ENCODE measurements around the gene KLF3. TPM values are rescaled to one million over a fixed set of nuclear protein-coding genes. Genes with fewer than 3 reads are reported as not detected.
A peak's percentile ranks its signal among the peaks of the same experiment; 100 is the strongest.

Gene KLF3
- total and polyA plus RNA-seq, 4 donors, result 29.3 to 39.8 (median 29.9) TPM

GRCh38 chr4:38647101-38647819 lies 16.7 kb upstream of the KLF3 start:
- no peak for DNase-seq (ENCODE audit: low read depth in 4 of 6, low spot score in 6 of 6)
- no peaks in the 10 kb centered on the region for H3K27me3 ChIP-seq (ENCODE audit: control insufficient read depth, insufficient read depth, low read length)
- no peak overlapping the region for H3K4me3 ChIP-seq (ENCODE audit: low read depth, low read length)
- WGBS (ENCODE audit: insufficient coverage), result no CpG with 5 or more reads among the region's 2 CpGs
- no peaks in the 10 kb centered on the region for H3K9me3 ChIP-seq (ENCODE audit: control insufficient read depth, insufficient read depth, low read length)
- no peak overlapping the region for H3K27ac ChIP-seq (ENCODE audit: low read depth, low read length)
- no peaks in the 10 kb centered on the region for H3K36me3 ChIP-seq (ENCODE audit: control insufficient read depth, insufficient read depth, low read length)
- H3K4me1 ChIP-seq (ENCODE audit: control insufficient read depth, insufficient read depth, low read length), result no peaks in the 10 kb centered on the region

- no peak for DNase-seq (ENCODE audit: low read depth in 4 of 6, low spot score in 6 of 6)
- H3K27me3 ChIP-seq (ENCODE audit: control insufficient read depth, insufficient read depth, low read length), result no peaks in the 10 kb centered on the region
- WGBS (ENCODE audit: insufficient coverage), result 100% methylated on average over 3 of the region's 9 CpGs
- no peaks in the 10 kb centered on the region for H3K36me3 ChIP-seq (ENCODE audit: control insufficient read depth, insufficient read depth, low read length)
- H3K9me3 ChIP-seq (ENCODE audit: control insufficient read depth, insufficient read depth, low read length), result no peaks in the 10 kb centered on the region
- no peak overlapping the region for H3K27ac ChIP-seq (ENCODE audit: low read depth, low read length)
- no peak overlapping the region for H3K4me3 ChIP-seq (ENCODE audit: low read depth, low read length)
- no peaks in the 10 kb centered on the region for H3K4me1 ChIP-seq (ENCODE audit: control insufficient read depth, insufficient read depth, low read length)
Observed at GRCh38 chr4:38650133-38650532, 13.9 kb upstream of the KLF3 start.

GRCh38 chr4:38654273-38654672 lies 9.7 kb upstream of the KLF3 start:
- no peak overlapping the region for H3K4me3 ChIP-seq (ENCODE audit: low read depth, low read length)
- no peaks in the 10 kb centered on the region for H3K27me3 ChIP-seq (ENCODE audit: control insufficient read depth, insufficient read depth, low read length)
- H3K36me3 ChIP-seq (ENCODE audit: control insufficient read depth, insufficient read depth, low read length), result no peaks in the 10 kb centered on the region
- no peak overlapping the region for H3K27ac ChIP-seq (ENCODE audit: low read depth, low read length)
- 100% methylated on average over 1 of the region's 8 CpGs for WGBS (ENCODE audit: insufficient coverage)
- no peaks in the 10 kb centered on the region for H3K9me3 ChIP-seq (ENCODE audit: control insufficient read depth, insufficient read depth, low read length)
- H3K4me1 ChIP-seq (ENCODE audit: control insufficient read depth, insufficient read depth, low read length), result no peaks in the 10 kb centered on the region
- no peak for DNase-seq (ENCODE audit: low read depth in 4 of 6, low spot score in 6 of 6)

GRCh38 chr4:38656111-38656510 lies 7.9 kb upstream of the KLF3 start:
- H3K27ac ChIP-seq (ENCODE audit: low read depth, low read length), result no peak overlapping the region
- H3K36me3 ChIP-seq (ENCODE audit: control insufficient read depth, insufficient read depth, low read length), result no peaks in the 10 kb centered on the region

GRCh38 chr4:38659346-38659745 lies 4.7 kb upstream of the KLF3 start:
- H3K4me1 ChIP-seq (ENCODE audit: control insufficient read depth, insufficient read depth, low read length), result peaks cover 8% of the 10 kb centered on the region
- no peak for DNase-seq (ENCODE audit: low read depth in 4 of 6, low spot score in 6 of 6)
- H3K36me3 ChIP-seq (ENCODE audit: control insufficient read depth, insufficient read depth, low read length), result no peaks in the 10 kb centered on the region
- H3K27me3 ChIP-seq (ENCODE audit: control insufficient read depth, insufficient read depth, low read length), result no peaks in the 10 kb centered on the region
- H3K9me3 ChIP-seq (ENCODE audit: control insufficient read depth, insufficient read depth, low read length), result no peaks in the 10 kb centered on the region
- H3K27ac ChIP-seq (ENCODE audit: low read depth, low read length), result no peak overlapping the region
- WGBS (ENCODE audit: insufficient coverage), result 83% methylated on average over 2 of the region's 3 CpGs
- H3K4me3 ChIP-seq (ENCODE audit: low read depth, low read length), result no peak overlapping the region

More at GRCh38 chr4:38656111-38656510, 7.9 kb upstream of the KLF3 start:
- H3K27me3 ChIP-seq (ENCODE audit: control insufficient read depth, insufficient read depth, low read length), result no peaks in the 10 kb centered on the region
- no peaks in the 10 kb centered on the region for H3K4me1 ChIP-seq (ENCODE audit: control insufficient read depth, insufficient read depth, low read length)
- no peak overlapping the region for H3K4me3 ChIP-seq (ENCODE audit: low read depth, low read length)
- WGBS (ENCODE audit: insufficient coverage), result 50% methylated on average over 1 of the region's 2 CpGs
- no peaks in the 10 kb centered on the region for H3K9me3 ChIP-seq (ENCODE audit: control insufficient read depth, insufficient read depth, low read length)
- no peak for DNase-seq (ENCODE audit: low read depth in 4 of 6, low spot score in 6 of 6)

- H3K27me3 ChIP-seq (ENCODE audit: control insufficient read depth, insufficient read depth, low read length), result no peaks in the 10 kb centered on the region
- H3K27ac ChIP-seq (ENCODE audit: low read depth, low read length), result no peak overlapping the region
- H3K9me3 ChIP-seq (ENCODE audit: control insufficient read depth, insufficient read depth, low read length), result no peaks in the 10 kb centered on the region
- WGBS (ENCODE audit: insufficient coverage), result 100% methylated on average over 2 of the region's 4 CpGs
- peaks cover 12% of the 10 kb centered on the region for H3K4me1 ChIP-seq (ENCODE audit: control insufficient read depth, insufficient read depth, low read length)
- H3K4me3 ChIP-seq (ENCODE audit: low read depth, low read length), result no peak overlapping the region
- no peak for DNase-seq (ENCODE audit: low read depth in 4 of 6, low spot score in 6 of 6)
- H3K36me3 ChIP-seq (ENCODE audit: control insufficient read depth, insufficient read depth, low read length), result no peaks in the 10 kb centered on the region
Observed at GRCh38 chr4:38660838-38661237, 3.2 kb upstream of the KLF3 start.

- Histone ChIP-seq H3K36me3 (ENCODE audit: control insufficient read depth, insufficient read depth, low read length) (no peaks in the 10 kb centered on the region), H3K9me3 (ENCODE audit: control insufficient read depth, insufficient read depth, low read length) (no peaks in the 10 kb centered on the region), H3K4me3 (ENCODE audit: low read depth, low read length) (no peak overlapping the region), H3K27me3 (ENCODE audit: control insufficient read depth, insufficient read depth, low read length) (no peaks in the 10 kb centered on the region), H3K4me1 (ENCODE audit: control insufficient read depth, insufficient read depth, low read length) (peaks cover 12% of the 10 kb centered on the region), H3K27ac (ENCODE audit: low read depth, low read length) (no peak overlapping the region)
- no CpG with 5 or more reads among the region's 3 CpGs for WGBS (ENCODE audit: insufficient coverage)
- DNase-seq (ENCODE audit: low read depth in 4 of 6, low spot score in 6 of 6), result no peak
Observed at GRCh38 chr4:38661371-38661770, 2.6 kb upstream of the KLF3 start.

- peak overlapping the region; percentile 72 for H3K4me3 ChIP-seq (ENCODE audit: low read depth, low read length)
Observed at GRCh38 chr4:38662522-38663089, 1.4 kb upstream of the KLF3 start.

GRCh38 chr4:38663090-38663800 lies 754 bp upstream of the KLF3 start:
- peaks cover 15% of the 10 kb centered on the region for H3K4me1 ChIP-seq (ENCODE audit: control insufficient read depth, insufficient read depth, low read length)
- no peaks in the 10 kb centered on the region for H3K27me3 ChIP-seq (ENCODE audit: control insufficient read depth, insufficient read depth, low read length)
- H3K36me3 ChIP-seq (ENCODE audit: control insufficient read depth, insufficient read depth, low read length), result no peaks in the 10 kb centered on the region
- H3K27ac ChIP-seq (ENCODE audit: low read depth, low read length), result peak overlapping the region; percentile 95
- no peaks in the 10 kb centered on the region for H3K9me3 ChIP-seq (ENCODE audit: control insufficient read depth, insufficient read depth, low read length)
- H3K4me3 ChIP-seq (ENCODE audit: low read depth, low read length), result peak overlapping the region; percentile 72
- under 1% methylated on average over 85 of the region's 85 CpGs for WGBS (ENCODE audit: insufficient coverage)
- peak in 3 of 6 donors; percentile 50 to 85 (median 55) for DNase-seq (ENCODE audit: low read depth in 4 of 6, low spot score in 6 of 6)

More at GRCh38 chr4:38662522-38663089, 1.4 kb upstream of the KLF3 start:
- no peaks in the 10 kb centered on the region for H3K9me3 ChIP-seq (ENCODE audit: control insufficient read depth, insufficient read depth, low read length)
- DNase-seq (ENCODE audit: low read depth in 4 of 6, low spot score in 6 of 6), result no peak
- peaks cover 14% of the 10 kb centered on the region for H3K4me1 ChIP-seq (ENCODE audit: control insufficient read depth, insufficient read depth, low read length)
- 23% methylated on average over 21 of the region's 26 CpGs for WGBS (ENCODE audit: insufficient coverage)
- H3K27me3 ChIP-seq (ENCODE audit: control insufficient read depth, insufficient read depth, low read length), result no peaks in the 10 kb centered on the region
- no peaks in the 10 kb centered on the region for H3K36me3 ChIP-seq (ENCODE audit: control insufficient read depth, insufficient read depth, low read length)
- peak overlapping the region; percentile 95 for H3K27ac ChIP-seq (ENCODE audit: low read depth, low read length)

All from spinal cord (tissue), 10 donors.